ENCODE data around the gene RFXAP.

DNA sequence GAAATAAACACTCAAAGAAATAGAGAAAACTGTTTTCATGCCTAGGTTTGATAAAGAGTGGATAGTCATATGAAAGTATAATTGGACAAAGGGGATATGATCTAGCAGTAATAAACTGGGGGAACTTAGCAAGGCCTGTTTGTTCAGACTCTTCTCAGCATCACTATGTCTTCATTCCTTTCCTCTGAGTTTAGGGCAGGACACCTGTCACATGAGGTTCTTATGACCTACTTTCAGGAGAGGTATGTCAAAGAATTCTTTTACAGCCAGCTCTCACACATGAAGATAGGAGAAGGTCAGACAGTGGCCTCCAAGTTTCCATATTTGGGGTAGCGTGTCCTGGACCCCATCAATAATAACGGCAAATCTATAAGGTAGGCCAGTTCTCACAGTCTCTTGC, 11.4 kb upstream of the RFXAP start:
- TF ChIP-seq, protein P1, sequence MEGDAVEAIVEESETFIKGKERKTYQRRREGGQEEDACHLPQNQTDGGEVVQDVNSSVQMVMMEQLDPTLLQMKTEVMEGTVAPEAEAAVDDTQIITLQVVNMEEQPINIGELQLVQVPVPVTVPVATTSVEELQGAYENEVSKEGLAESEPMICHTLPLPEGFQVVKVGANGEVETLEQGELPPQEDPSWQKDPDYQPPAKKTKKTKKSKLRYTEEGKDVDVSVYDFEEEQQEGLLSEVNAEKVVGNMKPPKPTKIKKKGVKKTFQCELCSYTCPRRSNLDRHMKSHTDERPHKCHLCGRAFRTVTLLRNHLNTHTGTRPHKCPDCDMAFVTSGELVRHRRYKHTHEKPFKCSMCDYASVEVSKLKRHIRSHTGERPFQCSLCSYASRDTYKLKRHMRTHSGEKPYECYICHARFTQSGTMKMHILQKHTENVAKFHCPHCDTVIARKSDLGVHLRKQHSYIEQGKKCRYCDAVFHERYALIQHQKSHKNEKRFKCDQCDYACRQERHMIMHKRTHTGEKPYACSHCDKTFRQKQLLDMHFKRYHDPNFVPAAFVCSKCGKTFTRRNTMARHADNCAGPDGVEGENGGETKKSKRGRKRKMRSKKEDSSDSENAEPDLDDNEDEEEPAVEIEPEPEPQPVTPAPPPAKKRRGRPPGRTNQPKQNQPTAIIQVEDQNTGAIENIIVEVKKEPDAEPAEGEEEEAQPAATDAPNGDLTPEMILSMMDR (conservative IDR thresholded peaks at IDR 0.05; ENCODE audit: low read depth, low read length): no peak
- TF ChIP-seq, protein P2, sequence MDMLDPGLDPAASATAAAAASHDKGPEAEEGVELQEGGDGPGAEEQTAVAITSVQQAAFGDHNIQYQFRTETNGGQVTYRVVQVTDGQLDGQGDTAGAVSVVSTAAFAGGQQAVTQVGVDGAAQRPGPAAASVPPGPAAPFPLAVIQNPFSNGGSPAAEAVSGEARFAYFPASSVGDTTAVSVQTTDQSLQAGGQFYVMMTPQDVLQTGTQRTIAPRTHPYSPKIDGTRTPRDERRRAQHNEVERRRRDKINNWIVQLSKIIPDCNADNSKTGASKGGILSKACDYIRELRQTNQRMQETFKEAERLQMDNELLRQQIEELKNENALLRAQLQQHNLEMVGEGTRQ (IDR thresholded peaks at IDR 0.05; ENCODE audit: low read depth, low read length): no peak
- TF ChIP-seq RFX5 (IDR thresholded peaks at IDR 0.05; ENCODE audit: low read depth, low read length) (no peak), MXI1 (IDR thresholded peaks at IDR 0.05; ENCODE audit: borderline replicate concordance, low read depth, low read length) (no peak), SMC3 (IDR thresholded peaks at IDR 0.05; ENCODE audit: low read depth, low read length) (no peak), POLR2A (IDR thresholded peaks at IDR 0.05; ENCODE audit: low read depth, low read length) (no peak), RAD21 (IDR thresholded peaks at IDR 0.05; ENCODE audit: low read length) (no peak), MAFK (IDR thresholded peaks at IDR 0.05; ENCODE audit: low read depth, low read length) (no peak), MAZ (IDR thresholded peaks at IDR 0.05; ENCODE audit: borderline replicate concordance, low read depth, low read length) (no peak), NFE2L2 (IDR thresholded peaks at IDR 0.05; ENCODE audit: low read depth, low read length) (no peak), CEBPB (IDR thresholded peaks at IDR 0.05; ENCODE audit: low read depth, low read length) (no peak), FOS (IDR thresholded peaks at IDR 0.05; ENCODE audit: low read depth, low read length) (no peak), CHD1 (IDR thresholded peaks at IDR 0.05; ENCODE audit: low read depth, low read length) (no peak)

Measured in IMR-90 (cell line).